Heart right ventricle (tissue), 16 donors: ENCODE measurements around the gene PIP5K1B. TPM values are rescaled to one million over a fixed set of nuclear protein-coding genes. Genes with fewer than 3 reads are reported as not detected.

Experiments
- ATAC-seq, 8 donors: fragments of 200-7000 bp; cut with Tn5 transposase; one replicate each; pipeline ENCODE4 v1.9.1; 2020; ENCODE audit warnings: mild to moderate bottlenecking in 8 of 8, moderate library complexity in 8 of 8, moderate number of reproducible peaks in 1 of 8
- DNase-seq, 2 donors: peaks; one replicate each; pipeline ENCODE4 v3.0.0-alpha.2; 2020
- H3K27ac ChIP-seq, 10 donors: fragments of 200-600 bp; sonication (generic) in 2 of 10; one replicate each; pipeline versions ENCODE4 v1.5.0 to v1.8.0; 2020 to 2022; ENCODE audit warnings: mild to moderate bottlenecking in 3 of 10
- H3K27me3 ChIP-seq, 7 donors: fragments of 200-600 bp; one replicate each; pipeline ENCODE4 v1.8.0; 2021 to 2022; ENCODE audit warnings: mild to moderate bottlenecking in 2 of 7
- H3K36me3 ChIP-seq, 9 donors: fragments of 200-600 bp; sonication (generic) in 1 of 9; one replicate each; pipeline versions ENCODE4 v1.5.0 to v1.8.0; 2020 to 2022; ENCODE audit warnings: mild to moderate bottlenecking in 2 of 9
- H3K4me1 ChIP-seq, 9 donors: fragments of 200-600 bp; sonication (generic) in 1 of 9; one replicate each; pipeline versions ENCODE4 v1.5.0 to v1.8.0; 2020 to 2022; ENCODE audit warnings: mild to moderate bottlenecking in 4 of 9
- H3K4me3 ChIP-seq, 10 donors: fragments of 200-600 bp; sonication (generic) in 2 of 10; one replicate each; pipeline versions ENCODE4 v1.5.0 to v1.8.0; 2020 to 2022; ENCODE audit warnings: mild to moderate bottlenecking in 7 of 10, moderate library complexity in 2 of 10
- H3K9me3 ChIP-seq, 11 donors: fragments of 200-600 bp in 10 of 11; sonication (generic) in 2 of 11; one replicate each; pipeline versions ENCODE4 v1.5.0 to v1.8.0; 2013 to 2022; ENCODE audit warnings: mild to moderate bottlenecking in 2 of 11, control low read depth in 1 of 11, moderate library complexity in 1 of 11
- WGBS, 2 donors: extraction: QIAGEN DNeasy Blood & Tissue Kit; methylation state at CpG; one replicate each; pipeline ENCODE4 v1.1.7; 2013; ENCODE audit warnings: inconsistent platforms in 1 of 2; 5-methylcytosine and 5-hydroxymethylcytosine counted together
- intact Hi-C, 10 donors: fragments of 100-400 bp; cut with DNase I; formaldehyde crosslinking; loops; one replicate each; pipeline versions ENCODE4 v1.11.1 to v1.14.2; 2022
- polyA plus RNA-seq, 2 donors: library from polyadenylated mRNA; stranded (reverse); fragments of 200-250 nt; gene quantifications; one replicate each; pipeline ENCODE4 v1.2.3, GENCODE V29; 2013
- total RNA-seq, 10 donors: library from RNA; stranded (reverse); fragmentation: NEBNext Ultra II Directional in 3 of 10; extraction: Animal tissue kit (Norgen Biotek cat#: 25700) in 3 of 10; gene quantifications; one replicate each; pipeline versions ENCODE4 v1.2.1 to v1.2.4, GENCODE V29; 2021 to 2023
- TF ChIP-seq, protein P1 (sequence below), 9 donors: fragments of 200-600 bp; sonication (generic) in 2 of 9; IDR thresholded peaks; one replicate each; pipeline versions ENCODE4 v1.5.0 to v1.8.0; 2021 to 2022; ENCODE audit warnings: antibody characterized with exemption in 9 of 9, mild to moderate bottlenecking in 5 of 9, moderate library complexity in 1 of 9
- donor health status: Arrhythmogenic right ventricular cardiomyopathy.
- donor health status: ischemic (EF 13 %, LVEDD 7.1; RV severe dilation, severe dysfunction).
- donor health status: healthy with polysubstance abuse.
- donor health status: DM: no; HTN: yes; CAD: no.
- donor health status: DM: no; HTN: no; CAD: no.
- donor health status: ischemic (EF 25% LVEDD 6.9; RV normal size, moderate dysfunction).
- donor health status: ischemic (EF 25% LVEDD 5.7; RV mildly dilated, moderate dysfunction).
- donor health status: healthy.
- donor health status: DM: yes; HTN: yes; CAD: no.
- donor health status: Ischemic cardiomyopathy.
- donor health status: ischemic (EF 35%, LVEDD 5.7; RV mildly dilated, moderate dysfunction).
- donor health status: nonischemic (EF 11% LVEDD 7.7; RV severe dilation, severe dysfunction).
- donor health status: DM: yes; HTN: yes; CAD: no.
- donor health status: PGD.
- donor health status: ischemic (EF 29% LVEDD 5.4; RV normal size, mild dysfunction).
- donor health status: nonischemic (EF 23%, LVEDD 6.1; RV moderate dilation, normal function).

PIP5K1B gene
- total and polyA plus RNA-seq, 12 donors: 5.6 to 90.8 (median 48.1) TPM

GRCh38 chr9:68878450-68878849, 173.4 kb downstream of the PIP5K1B start:
- Histone ChIP-seq H3K4me1 (peaks cover 0 to 20% (median 7%) of the 10 kb centered on the region in 9 donors), H3K27me3 (no peaks in the 10 kb centered on the region), H3K36me3 (no peaks in the 10 kb centered on the region), H3K27ac (no peak overlapping the region), H3K4me3 (no peak overlapping the region), H3K9me3 (no peaks in the 10 kb centered on the region)
- intact Hi-C loops: loop anchor here in 2 of 10 donors (10.0 kb wide), 2 partner anchors 94 to 134 kb away; a partner anchor contains a TSS
- no peak for ATAC-seq
- TF ChIP-seq, protein P1, sequence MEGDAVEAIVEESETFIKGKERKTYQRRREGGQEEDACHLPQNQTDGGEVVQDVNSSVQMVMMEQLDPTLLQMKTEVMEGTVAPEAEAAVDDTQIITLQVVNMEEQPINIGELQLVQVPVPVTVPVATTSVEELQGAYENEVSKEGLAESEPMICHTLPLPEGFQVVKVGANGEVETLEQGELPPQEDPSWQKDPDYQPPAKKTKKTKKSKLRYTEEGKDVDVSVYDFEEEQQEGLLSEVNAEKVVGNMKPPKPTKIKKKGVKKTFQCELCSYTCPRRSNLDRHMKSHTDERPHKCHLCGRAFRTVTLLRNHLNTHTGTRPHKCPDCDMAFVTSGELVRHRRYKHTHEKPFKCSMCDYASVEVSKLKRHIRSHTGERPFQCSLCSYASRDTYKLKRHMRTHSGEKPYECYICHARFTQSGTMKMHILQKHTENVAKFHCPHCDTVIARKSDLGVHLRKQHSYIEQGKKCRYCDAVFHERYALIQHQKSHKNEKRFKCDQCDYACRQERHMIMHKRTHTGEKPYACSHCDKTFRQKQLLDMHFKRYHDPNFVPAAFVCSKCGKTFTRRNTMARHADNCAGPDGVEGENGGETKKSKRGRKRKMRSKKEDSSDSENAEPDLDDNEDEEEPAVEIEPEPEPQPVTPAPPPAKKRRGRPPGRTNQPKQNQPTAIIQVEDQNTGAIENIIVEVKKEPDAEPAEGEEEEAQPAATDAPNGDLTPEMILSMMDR (IDR thresholded peaks at IDR 0.05): no peak
- DNase-seq: no peak

- Histone ChIP-seq H3K4me3 (no peak overlapping the region), H3K27me3 (no peaks in the 10 kb centered on the region), H3K4me1 (no peaks in the 10 kb centered on the region), H3K27ac (no peak overlapping the region), H3K9me3 (no peaks in the 10 kb centered on the region), H3K36me3 (no peaks in the 10 kb centered on the region)
- 64 to 74% methylated on average over 3 of the region's 3 CpGs for WGBS, 2 donors
- TF ChIP-seq, protein P1 (IDR thresholded peaks at IDR 0.05): no peak
- DNase-seq (no peak), ATAC-seq (no peak)
- intact Hi-C loops: loop anchor here in 1 of 10 donors (10.0 kb wide), 1 partner anchor 82 kb away; no protein-coding TSS in a partner anchor
These were observed 178.2 kb downstream of the PIP5K1B start for GRCh38 chr9:68883224-68883623.

DNA sequence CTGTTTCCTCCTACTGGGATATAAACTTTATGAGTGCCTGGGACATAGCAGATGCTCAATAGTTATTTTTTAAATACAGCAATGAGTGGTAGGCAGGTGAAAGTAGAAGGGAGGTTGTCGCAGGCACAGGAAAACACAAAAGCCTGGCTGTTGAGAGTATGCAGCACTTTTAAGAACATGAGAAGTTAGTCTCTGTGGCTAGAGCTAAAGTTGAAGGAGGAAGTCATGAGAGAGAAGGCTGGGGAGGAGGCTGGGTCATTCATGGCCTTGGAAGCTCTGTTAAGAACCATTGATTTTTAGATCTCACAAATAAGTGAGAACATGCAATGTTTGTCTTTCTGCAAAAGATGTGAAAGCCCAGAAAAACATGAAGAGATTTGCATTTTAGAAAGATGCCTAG, 182.2 kb downstream of the PIP5K1B start:
- intact Hi-C loops: loop anchor here in 1 of 10 donors (10.0 kb wide), 1 partner anchor 78 kb away; no protein-coding TSS in a partner anchor
- ATAC-seq (no peak), DNase-seq (no peak)
- WGBS, 2 donors: 90% methylated on average over 1 of the region's 1 CpG
- TF ChIP-seq, protein P1 (IDR thresholded peaks at IDR 0.05): no peak
- H3K4me1 ChIP-seq: no peaks in the 10 kb centered on the region
- no peak overlapping the region for H3K27ac ChIP-seq
- no peak overlapping the region for H3K4me3 ChIP-seq
- H3K27me3 ChIP-seq: no peaks in the 10 kb centered on the region
- no peaks in the 10 kb centered on the region for H3K36me3 ChIP-seq
- no peaks in the 10 kb centered on the region for H3K9me3 ChIP-seq

DNA sequence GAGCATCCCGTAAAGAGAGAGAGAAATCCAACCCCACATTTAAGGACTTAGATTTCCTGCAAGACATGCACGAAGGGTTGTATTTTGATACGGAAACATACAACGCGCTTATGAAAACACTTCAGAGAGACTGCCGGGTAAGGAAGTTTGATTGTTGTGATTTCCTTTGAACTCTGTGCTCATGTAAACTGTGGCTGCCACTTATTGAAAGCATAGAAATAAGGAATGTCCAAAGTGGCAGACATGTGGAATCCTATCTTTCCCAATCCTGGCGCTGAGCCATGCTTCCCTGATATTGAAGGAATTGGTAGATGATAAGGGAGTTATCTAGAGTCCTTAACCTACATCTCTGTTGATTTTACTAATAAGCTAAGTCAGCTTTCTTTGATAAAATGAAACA, 189.5 kb downstream of the PIP5K1B start:
- Histone ChIP-seq H3K4me3 (no peak overlapping the region), H3K9me3 (no peaks in the 10 kb centered on the region), H3K27me3 (no peaks in the 10 kb centered on the region), H3K4me1 (peaks cover 0 to 55% (median 32%) of the 10 kb centered on the region in 9 donors), H3K36me3 (no peaks in the 10 kb centered on the region), H3K27ac (peak overlapping the region in 4 of 10 donors; percentile 42 to 67 (median 48))
- 43 to 55% methylated on average over 7 of the region's 7 CpGs for WGBS, 2 donors
- ATAC-seq (no peak), DNase-seq (no peak)
- TF ChIP-seq, protein P1 (IDR thresholded peaks at IDR 0.05): no peak
- intact Hi-C loops: loop anchor here in 2 of 10 donors (10.0 kb wide), 3 partner anchors 60 to 110 kb away; a partner anchor contains a TSS
